HL-60 (cell line): Measurements from ENCODE around the gene CST9L.

Experiments
- CTCF ChIP-seq: IDR thresholded peaks from one replicate; pipeline ENCODE4 v1.5.1; 2011; ENCODE audit warnings: low read length, control low read depth, inconsistent platforms; ENCODE audit not compliant: insufficient read depth
- GABPA ChIP-seq: IDR thresholded peaks from 2 replicates; pipeline ENCODE4 v1.6.1; 2012; ENCODE audit warnings: low read depth
- POLR2AphosphoS5 ChIP-seq: IDR thresholded peaks from 2 replicates; pipeline ENCODE4 v1.6.1; 2012; ENCODE audit warnings: low read depth
- REST ChIP-seq: IDR thresholded peaks from 2 replicates; pipeline ENCODE4 v1.6.1; 2012; ENCODE audit warnings: low read depth; ENCODE audit not compliant: insufficient replicate concordance

GRCh38 chr20:23546435-23547144 lies 21.7 kb downstream of the CST9L start:
- TF ChIP-seq POLR2AphosphoS5 (no peak), CTCF (no peak), GABPA (no peak), REST (no peak)
